SK-N-SH (cell line): ENCODE measurements around the gene ZNF627.
"Not testable (repeated sequence)": the region's sequence is repeated elsewhere in the genome, so short reads cannot be mapped to it uniquely, and the experiment has no call there.

ENCODE experiments used
- CTCF ChIP-seq: fragments of 200-600 bp; sonication (generic); IDR thresholded peaks from 2 replicates; pipeline ENCODE4 v1.6.1; 2017; ENCODE audit warnings: antibody characterized with exemption, mild to moderate bottlenecking, moderate library complexity
- ELF1 ChIP-seq: IDR thresholded peaks from 2 replicates; pipeline ENCODE4 v1.4.0; 2012
- EZH2phosphoT487 ChIP-seq: fragments of 200-600 bp; sonication (generic); IDR thresholded peaks from 2 replicates; pipeline ENCODE4 v1.6.1; 2017; ENCODE audit warnings: low read depth, mixed run types, mild to moderate bottlenecking, antibody characterized with exemption, moderate library complexity, borderline replicate concordance
- TAF1 ChIP-seq: IDR thresholded peaks from 2 replicates; pipeline ENCODE4 v1.6.1; 2012; ENCODE audit warnings: low read depth, mild to moderate bottlenecking, low read length, moderate library complexity, borderline replicate concordance
- YY1 ChIP-seq: IDR thresholded peaks from 2 replicates; pipeline ENCODE4 v1.4.0; 2012; ENCODE audit warnings: low read depth, mild to moderate bottlenecking

- TF ChIP-seq YY1, CTCF, EZH2phosphoT487, TAF1, ELF1: not testable (repeated sequence)
Measured at GRCh38 chr19:11564082-11564807, 33.0 kb upstream of the ZNF627 start.
